Sigmoid colon (tissue), 7 donors: ENCODE results near the gene OR52E6. TPM values are rescaled to one million over a fixed set of nuclear protein-coding genes. Genes with fewer than 3 reads are reported as not detected.

Source experiments
- DNase-seq: peaks from one replicate; pipeline ENCODE4 v3.0.0-alpha.2; 2019
- H3K27ac ChIP-seq, 4 donors: fragments of 200-600 bp; sonication (generic); one replicate each; pipeline ENCODE4 v1.5.1; 2016 to 2019; ENCODE audit warnings: mild to moderate bottlenecking in 1 of 4
- H3K27me3 ChIP-seq, 3 donors: fragments of 200-600 bp; sonication (generic); one replicate each; pipeline ENCODE4 v1.5.1; 2019; ENCODE audit warnings: mild to moderate bottlenecking in 1 of 3
- H3K36me3 ChIP-seq, 4 donors: fragments of 200-600 bp; sonication (generic); one replicate each; pipeline ENCODE4 v1.5.1; 2016 to 2019
- H3K4me1 ChIP-seq, 4 donors: fragments of 200-600 bp; sonication (generic); one replicate each; pipeline ENCODE4 v1.5.1; 2017 to 2019
- H3K4me3 ChIP-seq, 4 donors: fragments of 200-600 bp; sonication (generic); one replicate each; pipeline ENCODE4 v1.5.1; 2017 to 2019; ENCODE audit warnings: mild to moderate bottlenecking in 2 of 4, moderate library complexity in 1 of 4
- H3K9me3 ChIP-seq, 4 donors: fragments of 200-600 bp in 3 of 4; sonication (generic) in 3 of 4; one replicate each; pipeline versions ENCODE4 v1.5.1 to v1.6.1; 2013 to 2019
- CTCF ChIP-seq, 4 experiments: fragments of 450-650 bp in 3 of 4; fragments of 200-600 bp in 1 of 4; IDR thresholded peaks; one replicate each; pipeline ENCODE4 v1.5.1; 2016 to 2019; ENCODE audit warnings: antibody characterized with exemption in 4 of 4, mild to moderate bottlenecking in 3 of 4, moderate library complexity in 2 of 4
- EP300 ChIP-seq, 4 donors: sonication (generic); formaldehyde crosslinking; IDR thresholded peaks; one replicate each; pipeline ENCODE4 v1.6.1; 2017; ENCODE audit warnings: antibody characterized with exemption in 4 of 4
- POLR2A ChIP-seq, 2 donors: fragments of 450-650 bp; IDR thresholded peaks; one replicate each; pipeline ENCODE4 v1.6.1; 2016; ENCODE audit warnings: antibody characterized with exemption in 2 of 2, mild to moderate bottlenecking in 2 of 2, moderate library complexity in 2 of 2
- POLR2AphosphoS5 ChIP-seq, 4 donors: sonication (generic); formaldehyde crosslinking; IDR thresholded peaks; one replicate each; pipeline ENCODE4 v1.6.1; 2017; ENCODE audit warnings: antibody characterized with exemption in 4 of 4
- WGBS, 2 donors: extraction: QIAGEN DNeasy Blood & Tissue Kit; methylation state at CpG; one replicate each; pipeline ENCODE4 v1.1.7; 2013; 5-methylcytosine and 5-hydroxymethylcytosine counted together
- intact Hi-C: fragments of 100-400 bp; cut with DNase I; formaldehyde crosslinking; loops from one replicate; pipeline ENCODE4 v1.15.1; 2023
- polyA plus RNA-seq, 3 donors: library from polyadenylated mRNA; stranded (reverse); fragments of 200-250 nt; gene quantifications; one replicate each; pipeline ENCODE4 v1.2.3, GENCODE V29; 2013
- total RNA-seq, 4 donors: library from RNA; depleted of rRNA; stranded (reverse); fragments of >200 nt; gene quantifications; one replicate each; pipeline ENCODE4 v1.1.0, GENCODE V29; 2016
- donor health status: healthy with polysubstance abuse.
- donor health status: Bipolar disorder and iron deficiency.
- donor health status: healthy.

The OR52E6 gene
- total and polyA plus RNA-seq, 7 donors = not detected

- no peak for TF ChIP-seq POLR2A (IDR thresholded peaks at IDR 0.05)
- no peak for TF ChIP-seq EP300 (IDR thresholded peaks at IDR 0.05)
- no peak for TF ChIP-seq POLR2AphosphoS5 (IDR thresholded peaks at IDR 0.05)
- no peaks in the 10 kb centered on the region for H3K4me1 ChIP-seq
- intact Hi-C loops = no loop called here
- H3K27ac ChIP-seq = no peak overlapping the region
- WGBS, 2 donors = 22 to 30% methylated on average over 1 of the region's 1 CpG
- DNase-seq = no peak
- no peaks in the 10 kb centered on the region for H3K9me3 ChIP-seq
- H3K4me3 ChIP-seq = no peak overlapping the region
- H3K27me3 ChIP-seq = no peaks in the 10 kb centered on the region
- no peaks in the 10 kb centered on the region for H3K36me3 ChIP-seq
Measured at GRCh38 chr11:5818245-5818886, 23.3 kb downstream of the OR52E6 start.

- 52 to 53% methylated on average over 4 of the region's 4 CpGs for whole genome bisulfite sequencing, 2 donors
Measured at GRCh38 chr11:5815534-5815933, 26.2 kb downstream of the OR52E6 start.

GRCh38 chr11:5809905-5810795 is 31.5 kb downstream of the OR52E6 start:
- no peak overlapping the region for H3K4me3 ChIP-seq
- 78 to 80% methylated on average over 6 of the region's 6 CpGs for WGBS, 2 donors
- H3K36me3 ChIP-seq = no peaks in the 10 kb centered on the region
- peaks cover 0 to 13% (median 6%) of the 10 kb centered on the region in 4 donors for H3K4me1 ChIP-seq
- no peaks in the 10 kb centered on the region for H3K9me3 ChIP-seq
- peaks cover 0 to 4% (median 0%) of the 10 kb centered on the region in 3 donors for H3K27me3 ChIP-seq
- intact Hi-C loops = loop anchor here (2.0 to 5.0 kb wide), 3 partner anchors 128 to 688 kb away; no protein-coding TSS in a partner anchor
- DNase-seq = no peak
- TF ChIP-seq CTCF (IDR thresholded peaks at IDR 0.05) (no peak), POLR2AphosphoS5 (IDR thresholded peaks at IDR 0.05) (no peak), POLR2A (IDR thresholded peaks at IDR 0.05) (no peak), EP300 (IDR thresholded peaks at IDR 0.05) (no peak)
- no peak overlapping the region for H3K27ac ChIP-seq

More at GRCh38 chr11:5815534-5815933, 26.2 kb downstream of the OR52E6 start:
- H3K4me3 ChIP-seq = no peak overlapping the region
- H3K4me1 ChIP-seq = no peaks in the 10 kb centered on the region
- H3K27ac ChIP-seq = no peak overlapping the region
- H3K27me3 ChIP-seq = no peaks in the 10 kb centered on the region
- TF ChIP-seq EP300 (IDR thresholded peaks at IDR 0.05) (no peak), CTCF (IDR thresholded peaks at IDR 0.05) (no peak), POLR2AphosphoS5 (IDR thresholded peaks at IDR 0.05) (no peak), POLR2A (IDR thresholded peaks at IDR 0.05) (no peak)
- H3K36me3 ChIP-seq = no peaks in the 10 kb centered on the region
- DNase-seq = no peak
- H3K9me3 ChIP-seq = no peaks in the 10 kb centered on the region
- intact Hi-C loops = no loop called here

- intact Hi-C loops = loop anchor here (2.0 to 5.0 kb wide), 3 partner anchors 127 to 687 kb away; no protein-coding TSS in a partner anchor
- DNase-seq = no peak
- H3K27ac ChIP-seq = no peak overlapping the region
- WGBS, 2 donors = 26 to 29% methylated on average over 5 of the region's 5 CpGs
- peaks cover 0 to 4% (median 0%) of the 10 kb centered on the region in 3 donors for H3K27me3 ChIP-seq
- peaks cover 0 to 13% (median 6%) of the 10 kb centered on the region in 4 donors for H3K4me1 ChIP-seq
- H3K9me3 ChIP-seq = no peaks in the 10 kb centered on the region
- H3K36me3 ChIP-seq = no peaks in the 10 kb centered on the region
- TF ChIP-seq EP300 (IDR thresholded peaks at IDR 0.05) (no peak), POLR2AphosphoS5 (IDR thresholded peaks at IDR 0.05) (no peak), POLR2A (IDR thresholded peaks at IDR 0.05) (no peak), CTCF (IDR thresholded peaks at IDR 0.05) (no peak)
- peak overlapping the region in 3 of 4 donors; percentile 33 to 43 (median 41) for H3K4me3 ChIP-seq
Measured at GRCh38 chr11:5809122-5809519, 32.6 kb downstream of the OR52E6 start.
